ENCODE results near the gene H2AZ2. TPM values are rescaled to one million over a fixed set of nuclear protein-coding genes. Genes with fewer than 3 reads are reported as not detected.

The H2AZ2 gene
- total RNA-seq, 1 donor from 2014 or later: 87.6 TPM

- no peak for ATAC-seq
Observed at GRCh38 chr7:44782460-44782859, 65.4 kb downstream of the H2AZ2 start.

Other genes with a start within 250 kb of the H2AZ2 start
- gene OGDH, start 241.5 kb downstream of the H2AZ2 start, total RNA-seq: 99.2 TPM
- gene ZMIZ2, start 99.2 kb downstream of the H2AZ2 start, total RNA-seq: 34.0 TPM
- gene PPIA, start 51.4 kb downstream of the H2AZ2 start, total RNA-seq: 2,087 TPM
- gene PURB, start 37.4 kb upstream of the H2AZ2 start, total RNA-seq: 19.4 TPM
- 1.1 TPM for gene MYO1G, start 130.9 kb upstream of the H2AZ2 start, total RNA-seq
- 17.8 TPM for gene CCM2, start 152.1 kb upstream of the H2AZ2 start, total RNA-seq
- gene NACAD, start 240.9 kb upstream of the H2AZ2 start, total RNA-seq: 0.20 TPM